Activated CD4-positive, alpha-beta T cell treated with anti-CD3 and anti-CD28 coated beads, Interleukin-2, amount 50 U/mL, for 48 hours (primary cell): ENCODE data around the gene UNC119B.

Source experiments
- DNase-seq, 2 experiments: peaks; one replicate each; pipeline ENCODE4 v3.0.0-alpha.2; 2020

Gene UNC119B

DNA sequence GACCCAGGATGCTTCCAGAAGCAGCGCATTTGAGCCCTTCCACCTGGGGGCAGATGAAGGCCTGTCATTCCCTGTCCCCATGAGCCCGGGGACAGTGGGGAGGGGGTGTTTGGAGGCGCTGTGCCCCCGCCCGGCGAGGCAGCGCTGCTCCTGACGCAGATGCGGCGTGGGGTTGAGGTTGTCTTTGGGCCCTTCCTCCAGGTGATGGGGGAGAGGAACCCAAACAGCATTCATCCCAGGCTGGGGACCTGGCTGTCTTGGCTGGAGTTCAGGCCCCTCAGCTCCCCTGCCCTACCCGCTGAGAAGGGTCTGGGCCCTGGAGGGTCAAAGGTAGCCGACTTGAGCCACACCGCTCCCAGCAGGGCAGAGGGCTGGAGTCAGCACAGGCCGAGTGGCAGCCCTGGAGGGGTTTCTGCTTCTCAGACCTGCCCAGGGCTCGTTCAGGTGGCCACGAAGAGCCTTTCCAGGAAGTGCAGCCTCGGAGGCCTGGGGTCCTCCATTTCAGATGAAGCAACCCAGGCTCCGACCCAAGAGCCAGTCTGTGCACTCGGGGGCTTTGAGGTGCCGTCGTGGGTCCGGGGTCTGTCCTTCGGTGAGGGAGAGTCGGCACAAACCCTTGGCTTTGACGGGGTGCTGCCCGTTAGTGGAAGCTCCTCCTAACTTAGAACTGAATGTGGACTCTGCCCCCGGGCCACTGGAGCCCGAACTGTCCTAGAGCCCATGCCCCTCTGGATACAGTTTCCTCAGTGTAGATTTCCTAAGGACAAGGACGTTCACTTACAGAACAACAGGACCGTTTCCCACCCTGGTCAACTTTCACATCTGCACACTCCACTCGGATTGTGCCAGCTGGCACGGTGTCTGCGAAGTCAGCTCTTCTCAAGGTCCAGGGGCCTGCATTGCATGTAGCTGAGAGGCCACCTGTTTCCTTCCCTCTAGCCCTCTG lies 31.5 kb downstream of the UNC119B start:
- DNase-seq, result no peak

DNA sequence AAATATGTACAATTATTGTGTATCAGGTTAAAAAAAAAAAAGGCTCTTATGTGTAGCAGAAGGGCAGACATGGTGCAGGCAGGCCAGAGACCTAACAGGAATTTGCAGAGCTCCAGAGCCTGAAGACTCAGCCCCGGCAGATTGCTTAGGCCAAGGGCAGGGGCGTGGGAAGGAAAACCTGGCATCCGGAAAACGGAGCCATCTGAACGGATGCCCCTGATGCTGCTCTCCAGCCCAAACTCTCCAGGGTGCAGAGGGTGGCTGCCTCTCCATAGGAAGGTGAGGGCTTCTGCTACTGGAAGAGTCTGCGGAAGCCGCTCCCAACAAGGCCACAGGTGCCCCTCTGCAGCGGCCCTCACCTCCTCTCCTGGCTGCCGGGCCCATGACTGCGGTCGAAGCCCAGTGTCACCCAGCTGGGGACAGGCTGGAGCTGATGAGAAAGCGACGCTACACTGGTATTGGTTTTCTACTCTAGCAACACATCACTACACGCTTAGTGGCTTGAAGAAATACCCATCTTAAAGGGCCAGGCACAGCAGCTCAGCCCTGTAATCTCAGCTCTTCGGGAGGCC lies 34.8 kb downstream of the UNC119B start:
- DNase-seq, result no peak

DNA sequence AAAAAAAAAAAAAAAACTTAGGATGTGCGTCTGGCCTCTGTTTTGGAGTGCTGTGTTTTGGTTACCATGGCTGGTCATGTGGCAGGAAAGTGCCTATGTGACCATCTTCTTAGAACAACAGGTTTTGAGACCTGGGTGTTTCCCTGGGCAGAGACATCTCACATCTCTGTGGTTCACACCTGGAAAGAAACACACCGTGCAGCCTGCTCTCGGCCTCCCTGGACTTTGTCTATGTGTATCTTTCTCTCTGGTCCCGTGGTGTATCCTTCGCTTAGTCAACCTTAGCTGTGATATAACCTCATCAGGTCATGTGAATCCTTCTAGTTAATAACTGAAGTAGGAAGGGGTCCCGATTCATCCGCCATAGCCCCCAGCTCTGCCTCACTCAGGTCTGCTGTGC lies 38.0 kb downstream of the UNC119B start:
- no peak for DNase-seq

DNA sequence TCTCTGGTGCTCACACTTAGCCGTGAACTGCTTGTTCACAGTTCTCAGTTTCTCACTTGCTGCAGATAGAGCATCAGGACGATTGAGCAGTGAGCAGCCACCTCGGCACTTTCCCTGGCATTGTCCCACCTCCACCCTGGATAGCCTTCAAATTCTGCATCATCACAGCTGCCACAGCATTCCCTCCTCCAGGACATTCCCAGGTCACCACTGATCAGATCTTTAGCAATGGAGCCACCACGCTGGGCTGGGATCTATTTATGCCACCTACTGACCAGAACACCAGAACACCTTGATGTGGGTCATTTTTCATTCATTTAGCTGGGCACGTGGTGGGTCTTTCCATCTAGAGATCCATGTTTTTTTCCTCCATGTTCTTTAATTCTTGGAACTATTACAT lies 39.0 kb downstream of the UNC119B start:
- DNase-seq, result no peak

DNA sequence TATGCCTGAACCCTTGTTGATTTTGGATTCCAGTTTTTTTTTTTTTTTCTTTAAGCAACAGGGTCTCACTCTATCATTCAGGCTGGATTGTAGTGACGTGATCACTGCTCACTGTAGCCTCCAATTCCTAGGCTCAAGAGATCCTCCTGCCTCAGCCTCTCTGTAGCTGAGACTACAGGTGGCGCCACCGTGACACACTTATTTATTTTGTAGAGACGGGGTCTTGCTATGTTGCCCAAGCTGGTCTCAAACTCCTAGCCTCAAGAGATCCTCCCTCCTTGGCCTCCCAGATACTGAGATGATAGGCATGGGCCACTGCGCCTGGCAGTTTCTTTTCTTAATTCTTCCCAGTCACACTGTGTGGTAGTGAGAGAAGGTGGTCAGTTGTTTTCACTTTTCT lies 40.5 kb downstream of the UNC119B start:
- no peak for DNase-seq

DNA sequence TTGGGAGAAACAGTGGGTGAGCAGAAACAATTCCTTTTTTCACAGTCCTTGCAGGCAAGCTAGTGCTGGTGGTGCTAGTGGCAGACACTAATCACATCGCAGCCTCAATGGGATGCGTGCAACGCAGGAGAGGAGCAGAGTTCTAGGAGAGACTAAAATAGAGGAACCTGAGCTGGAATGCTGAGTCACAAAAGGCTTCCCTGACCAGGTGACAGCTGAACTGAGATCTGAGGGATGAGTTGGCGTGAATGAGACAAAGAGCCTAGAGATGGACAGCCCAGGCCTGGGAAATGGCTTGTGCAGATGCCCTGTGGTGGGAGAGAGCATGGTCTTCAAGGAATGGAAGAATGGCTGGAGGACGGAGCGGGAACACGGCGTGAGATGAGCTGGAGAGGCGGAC lies 41.1 kb downstream of the UNC119B start:
- DNase-seq, result no peak

DNA sequence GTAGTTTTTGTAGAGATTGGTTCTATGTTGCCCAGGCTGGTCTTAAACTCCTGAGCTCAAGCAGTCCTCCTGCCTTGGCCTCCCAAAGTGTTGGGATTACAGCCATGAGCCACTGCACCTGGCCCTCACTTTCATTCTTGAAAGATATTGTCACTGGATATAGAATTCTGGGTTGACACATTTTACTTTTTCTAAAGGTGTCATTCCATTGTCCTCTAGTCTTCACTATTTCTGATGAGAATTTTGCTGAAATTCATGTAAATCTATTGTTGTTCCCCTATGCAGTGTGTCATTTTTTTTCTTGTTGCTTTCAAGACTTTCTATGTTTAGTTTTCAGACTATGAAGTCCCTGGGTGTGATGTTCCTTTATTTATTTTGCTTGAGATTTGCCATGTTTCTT lies 44.5 kb downstream of the UNC119B start:
- DNase-seq, result no peak

DNA sequence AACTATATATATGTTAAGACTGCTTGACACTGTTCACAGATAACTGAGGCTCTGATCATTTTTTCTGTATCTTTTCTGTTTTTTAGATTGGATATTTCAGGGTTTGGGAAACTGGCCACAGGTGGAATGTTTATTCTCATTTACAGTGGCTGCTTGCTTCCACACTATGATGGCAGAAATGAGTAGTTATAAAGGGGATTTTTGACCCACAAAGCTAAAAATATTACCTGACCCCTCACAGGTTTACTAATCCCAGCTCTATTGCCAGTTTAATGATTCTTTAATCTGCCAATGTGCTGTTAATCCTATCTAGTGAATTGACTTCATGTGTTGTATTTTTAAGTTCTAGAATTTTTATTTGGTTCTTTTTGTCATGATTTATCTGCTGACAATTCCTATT lies 45.0 kb downstream of the UNC119B start:
- no peak for DNase-seq

DNA sequence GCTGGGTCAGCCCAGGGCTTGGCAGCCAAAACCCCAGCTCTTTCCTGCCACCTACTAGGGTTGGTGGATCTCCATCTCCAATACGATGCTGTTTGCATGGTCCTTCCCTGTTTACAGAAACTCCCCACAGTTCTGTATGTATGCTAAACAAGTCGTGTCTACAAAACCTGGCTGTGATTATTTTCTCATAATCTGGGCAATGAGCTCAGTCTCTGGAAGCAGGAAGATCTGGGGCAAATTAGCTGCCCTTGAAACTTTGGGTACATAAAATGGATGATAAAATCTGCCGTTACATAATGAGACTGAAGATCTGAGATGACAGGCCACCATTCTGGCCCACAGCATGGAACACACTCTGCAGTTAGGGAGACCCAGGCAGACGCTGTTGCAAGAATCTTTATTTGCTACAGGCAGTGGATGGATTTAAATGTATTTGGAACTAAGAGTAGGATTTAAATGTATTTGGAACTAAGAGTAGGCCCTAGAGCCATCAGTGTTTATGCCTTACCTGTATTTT lies 47.0 kb downstream of the UNC119B start:
- no peak for DNase-seq

DNA sequence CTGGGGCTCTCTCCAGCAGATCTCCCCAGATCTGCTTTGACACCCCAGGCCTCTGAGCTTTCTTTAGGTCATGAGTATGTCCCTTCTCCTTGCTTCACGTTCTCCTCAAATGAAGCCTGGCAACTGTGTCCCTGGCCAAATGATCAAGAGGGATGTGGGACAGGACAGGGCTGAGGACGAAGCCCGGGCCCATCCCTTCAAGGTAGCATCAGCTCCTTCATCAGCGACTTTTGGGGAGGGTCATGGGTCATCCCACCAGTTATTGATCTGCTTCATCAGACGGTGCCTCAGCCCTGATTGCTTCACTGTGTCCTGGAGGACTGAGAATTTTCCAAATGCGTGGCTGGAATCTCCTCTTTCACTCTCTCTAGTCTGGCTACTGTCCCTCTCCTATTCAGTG lies 47.7 kb downstream of the UNC119B start:
- no peak for DNase-seq

DNA sequence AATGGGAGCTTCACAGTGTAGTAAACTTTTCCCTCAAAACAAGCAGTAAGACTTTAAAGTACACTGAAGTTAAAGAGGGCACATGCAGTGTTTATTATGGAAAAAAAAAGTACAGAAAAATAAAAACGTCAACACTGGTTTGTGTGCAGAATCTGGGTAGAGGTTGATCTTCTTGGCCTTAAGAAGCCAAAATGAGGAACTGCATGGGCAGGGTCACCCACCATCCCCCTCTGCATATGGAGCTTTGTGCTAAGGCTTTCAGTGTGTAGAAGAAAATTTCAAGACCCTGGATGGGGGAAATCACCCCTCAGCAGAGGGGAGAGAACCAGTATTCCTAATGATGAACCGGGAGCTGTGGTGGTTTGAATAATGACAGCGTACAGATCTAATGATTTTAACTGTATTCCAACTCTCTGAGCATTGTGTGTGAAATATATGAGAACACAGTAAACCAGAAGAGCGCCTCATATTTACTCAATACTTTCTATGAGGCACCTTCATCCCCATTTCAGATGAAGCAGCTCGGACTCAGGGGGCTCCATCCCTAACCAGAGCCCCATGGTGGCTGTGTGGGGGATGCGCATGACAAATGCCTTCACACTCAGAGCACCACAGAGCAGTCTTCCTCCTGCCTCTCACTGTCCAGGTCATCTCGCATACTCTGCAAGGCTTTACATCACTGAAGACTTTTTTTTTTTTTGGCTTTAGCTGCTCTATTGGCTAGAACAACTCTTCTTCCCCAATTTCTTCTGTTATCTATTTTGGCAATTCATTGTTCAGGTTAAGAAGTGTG lies 48.7 kb downstream of the UNC119B start:
- DNase-seq, result no peak

DNA sequence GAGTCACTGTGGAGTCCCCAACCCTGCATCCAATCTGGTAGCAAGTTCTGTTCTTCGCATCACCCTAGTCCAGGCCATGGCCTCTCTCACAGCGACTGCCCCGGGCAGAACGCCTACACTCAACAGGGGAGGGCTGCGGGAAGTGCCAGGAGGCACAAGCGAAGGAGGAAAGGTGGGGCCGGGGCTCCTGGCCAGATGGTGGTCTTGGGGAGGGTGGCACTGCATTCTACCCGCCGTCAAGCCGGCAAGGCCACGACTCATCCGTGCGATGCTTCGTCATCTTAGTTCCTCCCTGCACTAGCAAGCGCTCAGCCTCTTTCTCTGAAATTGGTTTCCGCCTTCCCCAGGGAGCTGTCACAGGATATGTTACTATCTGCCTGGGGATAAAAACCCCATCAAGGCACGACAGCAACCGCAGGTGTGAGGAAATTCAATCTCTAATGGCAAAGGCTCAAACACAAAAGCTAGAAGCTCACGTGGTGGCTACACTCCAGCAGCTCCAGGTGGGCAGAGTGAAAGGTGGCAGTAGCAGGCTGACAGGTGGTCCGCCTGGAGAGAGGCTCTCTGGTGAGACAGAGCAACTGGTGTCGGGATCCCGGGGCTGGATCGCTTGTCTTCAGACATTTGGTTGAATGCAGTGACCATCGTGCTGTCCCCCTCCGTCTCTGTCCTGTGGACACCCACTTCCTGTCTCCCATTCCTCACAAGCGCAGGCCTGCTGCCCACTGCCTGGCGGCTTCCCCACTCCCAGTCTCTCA lies 49.5 kb downstream of the UNC119B start:
- DNase-seq, result no peak

DNA sequence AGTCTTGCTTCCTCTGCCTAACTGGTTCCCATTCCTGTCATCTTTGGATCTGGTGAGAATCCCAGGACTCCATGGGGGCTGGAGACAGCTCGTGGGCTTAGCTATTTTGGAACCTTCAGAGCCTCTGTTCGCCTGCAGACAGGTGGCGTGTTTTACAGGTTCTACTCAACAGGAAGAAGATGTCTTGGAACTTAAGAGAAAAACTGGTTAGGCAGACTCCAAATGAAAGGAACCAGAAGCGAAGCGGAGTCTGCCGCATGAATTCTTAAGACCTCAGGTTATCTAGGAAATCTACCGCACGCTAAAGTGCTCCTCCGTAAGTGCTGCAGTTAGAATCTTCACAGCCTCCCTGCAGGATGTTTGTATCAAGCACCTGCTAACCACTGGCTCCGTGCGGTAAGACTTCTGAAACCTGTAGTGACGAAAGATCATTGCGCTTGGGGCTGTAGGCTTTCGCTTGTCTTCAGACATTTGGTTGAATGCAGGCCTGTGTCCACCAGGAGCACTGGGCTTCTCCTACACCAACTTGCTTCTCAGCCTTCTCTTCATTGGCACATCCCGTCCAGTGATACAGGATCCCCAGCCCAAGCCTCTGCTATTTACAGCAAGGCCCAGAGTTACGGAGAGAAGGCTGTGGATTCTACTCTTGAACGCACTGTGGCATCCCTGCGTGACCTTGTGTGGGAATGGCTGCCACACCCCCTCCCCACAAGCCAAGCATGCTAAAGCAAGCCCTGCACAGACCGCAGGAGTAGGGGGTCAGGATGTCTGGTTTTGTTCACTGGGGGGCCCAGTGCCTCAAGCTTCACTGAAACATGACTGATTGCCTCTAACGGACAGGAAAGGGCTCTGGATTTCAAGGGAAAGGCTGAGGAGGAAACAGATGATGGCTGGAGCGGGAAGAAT lies 50.3 kb downstream of the UNC119B start:
- peak in 1 of 2 experiments; percentile 34 for DNase-seq

DNA sequence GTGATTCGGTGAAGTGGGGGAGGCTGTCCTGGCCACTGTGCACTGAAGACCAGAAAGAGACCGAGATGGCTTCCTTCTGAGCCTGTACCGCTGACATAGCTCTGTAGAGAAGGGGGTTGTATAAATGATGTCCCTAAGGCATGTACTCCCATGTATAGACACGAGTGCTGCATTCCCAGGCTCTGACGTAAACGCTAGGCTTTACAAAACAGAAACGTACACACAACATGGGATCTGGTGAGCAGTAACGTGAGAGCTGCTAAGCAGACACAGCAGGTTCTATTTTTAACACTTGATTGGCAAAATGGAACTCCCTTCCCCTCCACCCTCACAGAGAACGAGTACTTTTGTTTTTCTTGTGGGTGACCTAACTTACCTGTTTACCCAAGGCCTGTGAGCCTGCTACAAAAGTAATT lies 51.3 kb downstream of the UNC119B start:
- no peak for DNase-seq

DNA sequence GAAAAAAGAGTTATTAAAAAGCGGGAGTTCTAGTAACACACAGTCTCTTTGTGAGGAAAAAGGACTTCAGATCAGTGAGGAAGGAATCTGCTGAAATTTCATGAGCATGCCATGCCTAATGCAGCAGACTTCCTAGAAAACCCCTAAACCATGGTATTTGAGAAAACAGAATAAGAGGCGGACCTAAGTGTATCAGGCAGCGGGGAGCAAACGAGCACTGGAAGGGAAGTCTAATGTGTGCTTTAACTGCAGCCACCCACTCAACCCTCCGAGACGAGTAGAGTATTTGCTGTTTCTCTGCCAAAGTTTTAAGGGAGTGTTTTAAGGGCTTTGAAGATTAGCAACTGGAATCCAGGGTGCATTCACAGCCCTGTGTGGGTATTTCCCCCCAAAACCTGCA lies 51.8 kb downstream of the UNC119B start:
- no peak for DNase-seq

DNA sequence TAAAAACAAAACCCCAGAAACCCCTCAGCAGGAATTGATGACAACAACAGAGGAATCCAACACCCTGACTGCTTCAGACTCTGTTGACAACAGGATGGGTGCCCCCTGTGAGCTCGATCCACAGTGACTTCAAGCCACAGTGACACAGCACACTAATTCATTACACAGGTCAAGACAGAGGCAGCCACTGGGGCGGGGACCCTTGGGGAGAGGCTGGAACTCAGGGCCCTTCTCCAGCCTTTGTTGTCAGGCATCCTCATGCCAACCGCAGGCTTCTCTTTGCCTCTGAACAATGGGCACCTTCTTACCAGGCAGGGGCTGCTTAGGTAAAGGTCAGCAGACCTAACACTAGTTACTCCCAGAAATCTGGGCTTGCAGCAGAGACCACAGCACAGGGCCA lies 53.0 kb downstream of the UNC119B start:
- no peak for DNase-seq

DNA sequence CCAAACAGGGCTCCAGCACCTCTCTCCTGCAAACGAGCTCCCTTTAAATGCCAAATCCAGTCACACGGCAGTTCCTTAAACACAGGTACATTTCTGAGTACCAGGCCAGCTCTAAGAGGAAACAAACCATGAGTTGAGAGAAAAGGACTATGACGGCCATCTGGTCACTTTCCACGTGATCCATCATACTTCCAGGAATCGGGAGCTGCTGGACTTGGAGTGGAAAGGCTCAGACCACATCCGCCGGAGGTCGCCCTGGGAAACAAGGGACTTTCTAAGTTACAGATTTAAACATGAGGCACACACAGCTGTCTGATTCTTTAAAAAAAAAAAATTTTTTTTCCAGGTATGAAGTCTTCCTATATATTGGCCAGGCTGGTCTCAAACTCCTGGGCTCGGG lies 54.6 kb downstream of the UNC119B start:
- DNase-seq, result no peak

DNA sequence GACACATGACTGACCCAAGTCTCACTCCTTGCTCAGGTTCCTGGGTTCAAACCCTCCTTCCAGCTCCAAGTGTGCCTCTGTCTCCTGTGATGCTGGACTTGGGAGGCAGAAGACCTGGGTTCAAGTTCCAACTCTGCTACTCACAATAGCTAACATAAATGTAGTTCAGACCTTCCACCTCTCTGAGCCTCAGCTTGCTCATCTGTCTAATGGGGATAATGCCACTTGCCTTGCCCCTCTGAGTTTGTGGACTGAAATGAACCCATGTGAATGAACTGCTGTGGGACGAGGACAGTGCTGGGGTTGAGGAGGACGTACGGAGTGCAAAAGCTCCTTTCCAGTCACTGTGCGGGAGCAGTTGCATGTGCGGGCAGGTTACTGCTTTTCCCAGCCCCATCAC lies 56.3 kb downstream of the UNC119B start:
- DNase-seq, result no peak

DNA sequence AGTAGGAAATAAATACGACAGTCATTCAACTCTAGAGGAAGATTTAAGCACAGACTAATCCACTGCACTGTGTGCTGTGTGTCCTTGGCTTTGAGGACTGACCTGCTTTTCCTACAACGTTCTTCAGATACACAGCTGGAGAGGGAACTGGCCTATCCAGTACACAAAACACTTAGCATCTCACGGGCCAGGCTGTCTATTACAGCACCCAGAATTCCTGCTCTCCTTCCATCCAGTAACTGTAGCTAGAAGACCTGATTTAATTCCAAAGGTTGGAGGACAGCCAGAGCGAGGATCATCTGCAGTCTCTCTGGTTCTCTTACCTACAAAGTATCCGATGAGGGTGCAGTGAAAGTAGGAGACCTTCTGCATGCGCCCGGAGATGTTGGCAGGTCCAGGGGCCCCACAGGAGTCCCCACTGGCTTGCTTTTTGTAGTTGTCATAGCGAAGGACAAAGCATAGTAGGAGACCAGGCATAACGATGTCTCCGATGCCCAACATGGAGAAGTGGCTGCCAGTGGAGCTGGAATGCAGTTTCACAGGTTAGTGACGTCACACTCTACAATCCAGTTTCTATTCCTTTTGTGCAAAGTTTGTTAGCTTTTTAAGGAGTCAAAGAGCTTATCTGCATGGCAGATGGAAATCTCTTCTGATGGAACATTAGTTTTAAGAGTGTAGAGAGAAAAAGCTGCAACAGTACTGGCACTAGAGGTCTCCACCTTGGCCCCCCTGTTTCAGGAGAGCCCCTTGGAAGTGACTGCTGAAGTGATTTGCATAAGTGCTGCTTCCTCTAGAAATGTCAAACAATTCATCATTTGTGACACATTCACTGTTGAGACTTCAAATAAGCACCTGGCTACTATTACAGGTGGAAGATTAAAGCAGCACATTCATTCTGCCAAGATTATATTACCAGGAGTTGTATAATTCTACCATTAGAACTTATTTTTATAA lies 57.1 kb downstream of the UNC119B start:
- no peak for DNase-seq

DNA sequence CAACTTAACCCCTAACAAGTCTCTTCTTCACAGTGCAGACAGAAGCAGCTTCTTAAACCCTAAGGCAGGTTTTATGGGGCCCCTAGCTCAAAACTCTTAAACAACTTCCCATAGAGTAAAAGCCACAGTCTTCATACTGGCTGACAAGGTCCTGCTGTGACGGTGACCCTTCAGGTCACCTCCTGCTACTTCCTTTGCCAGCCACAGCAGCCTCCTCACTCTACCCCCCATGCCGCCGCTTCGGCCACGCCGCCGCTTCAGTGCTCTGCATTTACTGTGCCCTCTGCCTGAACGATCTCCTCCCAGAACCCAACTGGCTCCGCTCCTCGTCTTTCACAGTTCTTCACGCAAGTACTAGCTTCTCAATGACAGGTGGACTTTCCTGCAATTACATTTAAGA lies 60.8 kb downstream of the UNC119B start:
- DNase-seq, result no peak
